AG08396 (cell line): Measurements from ENCODE around the gene CUL2.
"Not testable (repeated sequence)": the region's sequence is repeated elsewhere in the genome, so short reads cannot be mapped to it uniquely, and the experiment has no call there.

Experiments used
- DNase-seq: peaks from one replicate; pipeline ENCODE4 v3.0.0; 2012; ENCODE audit warnings: low spot score, mixed read lengths

The CUL2 gene

DNA sequence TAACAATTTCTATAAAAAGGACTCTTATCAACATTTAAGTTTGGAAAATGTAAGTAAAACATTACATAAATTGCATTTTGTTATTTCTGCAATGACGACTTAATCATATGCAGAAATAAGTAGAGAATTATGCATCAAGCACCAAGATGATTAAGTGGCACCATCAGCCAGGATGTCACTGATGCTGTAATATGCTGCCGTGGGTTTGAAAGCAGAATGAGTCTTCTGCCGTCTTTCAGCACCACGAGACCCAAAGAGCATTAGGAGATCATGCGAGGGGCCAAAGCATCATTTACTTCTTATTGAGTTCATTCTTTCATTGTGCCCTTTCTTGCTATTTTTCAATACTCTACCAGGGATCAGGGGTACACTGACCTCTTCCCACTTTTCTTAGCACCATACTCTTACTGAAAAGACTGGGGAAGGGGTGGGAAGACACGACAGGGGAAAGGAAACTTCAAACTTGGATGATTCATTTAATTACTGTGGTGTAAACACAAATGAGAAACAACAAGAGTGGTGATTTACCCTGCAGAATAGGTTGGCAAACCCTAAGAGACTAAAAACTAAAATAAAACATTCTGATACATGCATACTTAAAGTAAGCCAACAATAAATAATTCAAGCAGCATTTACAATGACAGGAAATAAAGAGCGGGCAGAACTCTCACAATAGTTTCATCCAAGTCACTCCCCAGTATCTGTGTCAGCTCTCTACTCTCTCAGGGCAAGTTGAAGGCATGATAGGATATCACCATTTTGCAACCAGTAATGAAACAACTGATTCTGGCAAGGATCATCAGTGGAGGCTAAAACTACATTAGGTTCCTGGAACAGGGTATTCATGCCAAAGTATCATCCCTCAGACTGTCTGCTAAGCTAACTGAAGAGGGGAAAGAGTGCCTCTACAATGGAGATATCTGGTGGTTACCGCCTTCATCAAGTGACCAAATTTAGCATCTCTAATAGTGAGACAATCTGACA is 70.8 kb downstream of the CUL2 start:
- no peak for DNase-seq

GRCh38 chr10:35017608-35018007 is 72.5 kb downstream of the CUL2 start:
- no peak for DNase-seq

- no peak for DNase-seq
Measured at GRCh38 chr10:35015843-35016408, 74.2 kb downstream of the CUL2 start.

DNA sequence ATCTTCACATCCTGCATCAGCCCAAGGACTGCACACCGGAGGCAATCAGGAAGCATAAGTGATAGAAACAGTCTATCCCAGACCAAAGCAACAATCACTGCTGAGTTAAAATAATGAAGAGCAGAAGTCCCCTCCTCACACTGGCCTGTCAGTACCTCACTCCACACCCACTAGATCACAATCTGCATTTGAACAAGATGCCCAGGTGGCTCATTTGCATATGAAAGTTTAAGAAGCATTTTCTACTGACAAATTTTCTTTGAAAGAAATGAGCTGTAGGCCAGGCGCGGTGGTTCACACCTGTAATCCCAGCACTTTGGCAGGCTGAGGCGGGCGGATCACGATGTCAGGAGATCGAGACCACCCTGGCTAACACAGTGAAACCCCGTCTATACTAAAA is 77.4 kb downstream of the CUL2 start:
- DNase-seq = no peak

GRCh38 chr10:35011771-35012191 is 78.4 kb downstream of the CUL2 start:
- DNase-seq = no peak

DNA sequence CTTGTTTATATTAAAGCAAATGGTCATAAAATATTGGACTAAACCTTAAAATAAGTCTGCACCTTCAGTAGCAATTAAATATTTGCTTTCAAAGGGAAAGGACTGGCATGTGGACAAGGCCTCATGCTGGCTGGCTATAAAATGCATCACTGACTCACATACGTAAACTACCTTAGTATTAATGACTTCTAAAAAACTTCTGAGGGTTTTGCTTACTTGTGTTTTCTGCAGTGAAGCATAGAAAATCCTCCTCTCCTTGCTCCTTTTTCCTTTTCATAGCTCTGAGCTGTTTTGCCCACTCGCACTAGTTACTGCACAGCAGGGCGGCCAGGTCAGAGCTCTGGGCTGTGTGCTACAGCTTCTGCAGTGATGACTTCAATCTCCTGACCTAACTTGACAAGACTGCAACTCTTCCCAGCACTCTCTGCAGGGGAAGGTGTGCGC is 82.3 kb downstream of the CUL2 start:
- no peak for DNase-seq

DNA sequence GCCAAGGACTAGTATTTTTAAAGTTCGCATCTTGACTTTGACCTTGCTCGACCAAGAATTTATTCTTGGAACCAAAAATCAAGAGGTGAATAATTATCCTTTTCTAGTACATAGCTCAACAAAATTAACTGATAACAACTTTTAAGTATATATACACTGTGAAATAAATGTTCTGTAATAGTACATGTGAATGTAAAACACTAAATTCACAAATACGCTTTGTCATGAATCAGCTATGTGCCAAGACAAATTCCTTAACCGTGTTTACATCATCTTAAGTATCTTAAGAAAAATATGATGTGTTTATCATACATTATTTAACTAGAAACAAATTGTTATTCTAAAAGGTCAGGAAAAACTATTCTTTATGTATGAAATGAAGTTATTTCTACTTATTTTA is 83.3 kb downstream of the CUL2 start:
- DNase-seq = no peak

GRCh38 chr10:35005868-35006267 is 84.3 kb downstream of the CUL2 start:
- DNase-seq = peak; percentile 52

- DNase-seq = no peak
Measured at GRCh38 chr10:35004651-35005050, 85.5 kb downstream of the CUL2 start.

- no peak for DNase-seq
Measured at GRCh38 chr10:35003906-35004305, 86.2 kb downstream of the CUL2 start.

DNA sequence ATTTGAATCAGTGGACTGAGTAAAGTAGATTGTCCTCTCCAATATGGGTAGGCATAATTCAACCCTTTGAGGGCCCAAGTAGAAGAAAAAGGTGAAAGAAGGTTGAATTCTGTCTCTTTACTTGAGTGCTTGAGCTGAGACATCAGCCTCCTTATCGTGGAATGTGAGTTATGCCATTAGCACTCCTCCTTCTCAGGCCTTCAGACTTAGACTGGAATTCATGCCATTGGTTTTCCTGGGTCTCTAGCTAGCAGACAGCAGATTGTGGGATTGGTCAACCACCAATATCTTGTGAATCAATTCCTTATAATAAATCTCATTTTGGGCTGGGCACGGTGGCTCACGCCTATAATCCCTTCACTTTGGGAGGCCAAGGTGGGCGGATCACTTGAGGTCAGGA is 89.2 kb downstream of the CUL2 start:
- no peak for DNase-seq

GRCh38 chr10:34999532-34999931 is 90.6 kb downstream of the CUL2 start:
- no peak for DNase-seq

GRCh38 chr10:34998940-34999339 is 91.2 kb downstream of the CUL2 start:
- DNase-seq = no peak

- no peak for DNase-seq
Measured at GRCh38 chr10:34996843-34997242, 93.3 kb downstream of the CUL2 start.

- DNase-seq = no peak
Measured at GRCh38 chr10:34995925-34996324, 94.2 kb downstream of the CUL2 start.

DNA sequence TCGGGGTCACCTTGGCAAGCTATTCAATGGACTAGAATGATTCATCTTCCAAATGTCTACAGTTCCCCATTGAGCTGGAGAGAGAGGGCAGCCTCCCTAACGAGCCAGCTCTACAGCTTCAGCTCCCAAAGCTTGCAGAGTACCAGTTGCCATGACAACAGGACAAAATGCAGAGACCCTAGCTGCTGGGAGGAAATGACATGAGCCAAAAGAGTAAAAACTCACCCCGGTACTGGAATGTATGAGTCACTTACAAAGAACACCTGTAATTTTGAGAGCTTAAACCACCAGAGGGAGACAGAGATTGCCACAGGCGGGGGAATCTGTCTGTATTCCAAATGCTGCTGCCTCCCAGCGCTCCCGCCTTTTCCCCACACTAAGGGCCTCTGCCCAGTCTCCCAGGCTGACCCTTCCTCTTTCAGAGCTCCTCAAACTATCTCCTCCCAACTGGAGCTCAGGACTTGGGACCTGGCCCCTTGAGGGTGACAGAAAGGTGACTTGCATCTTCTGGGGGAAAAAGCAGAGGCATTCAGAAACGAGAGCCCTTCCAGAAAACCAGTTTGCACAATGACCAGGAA is 95.5 kb downstream of the CUL2 start:
- peak; percentile 53 for DNase-seq

DNA sequence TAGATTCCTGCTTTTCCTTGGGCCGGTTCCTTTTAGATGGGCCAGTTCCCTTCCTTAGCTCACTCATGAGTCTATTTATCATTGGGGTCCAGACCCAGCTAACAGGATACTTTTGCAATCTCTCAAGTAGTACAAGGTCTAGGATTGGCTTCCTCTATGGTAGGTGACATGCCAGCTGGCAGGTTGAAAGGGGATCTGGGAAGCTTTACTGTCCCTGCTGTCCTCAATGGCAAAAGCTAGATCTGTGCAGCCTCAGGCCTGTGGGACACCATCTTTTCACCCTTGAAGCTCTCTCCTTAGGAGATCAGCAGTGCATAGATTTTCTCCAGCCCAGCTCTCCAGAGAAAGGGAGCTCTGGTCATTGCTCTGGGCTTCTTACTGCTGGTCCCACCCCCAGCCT is 96.4 kb downstream of the CUL2 start:
- DNase-seq = no peak

GRCh38 chr10:34991117-34991516 is 99.0 kb downstream of the CUL2 start:
- DNase-seq = not testable (repeated sequence)

DNA sequence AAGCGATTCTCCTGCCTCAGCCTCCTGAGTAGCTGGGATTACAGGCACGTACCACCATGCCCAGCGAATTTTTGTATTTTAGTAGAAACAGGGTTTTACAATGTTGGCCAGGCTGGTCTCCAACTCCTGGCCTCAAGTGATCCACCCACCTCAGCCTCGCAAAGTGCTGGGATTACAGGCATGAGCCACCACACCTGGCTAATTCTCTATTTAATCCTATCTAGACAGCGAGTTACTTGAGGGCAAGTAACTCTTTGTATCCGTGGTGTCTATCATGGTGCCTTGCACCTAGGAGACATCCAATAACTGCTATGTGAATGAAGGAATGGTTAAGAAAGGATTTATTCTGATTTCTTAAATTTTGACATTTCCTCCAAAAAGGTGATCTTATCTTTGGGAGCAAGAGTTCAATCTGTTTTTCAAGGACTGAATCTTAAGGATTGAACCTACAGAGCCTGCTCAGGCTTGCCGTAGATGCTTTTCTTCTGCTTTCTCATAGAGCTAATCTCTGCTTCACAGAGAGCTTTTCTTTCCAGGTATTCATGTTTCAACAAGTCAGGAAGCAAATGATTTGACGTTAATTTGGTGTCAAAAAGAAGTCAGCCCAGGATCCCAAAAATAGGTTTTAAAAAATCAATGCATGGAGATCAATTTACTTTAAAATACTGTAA is 101.6 kb downstream of the CUL2 start:
- no peak for DNase-seq

DNA sequence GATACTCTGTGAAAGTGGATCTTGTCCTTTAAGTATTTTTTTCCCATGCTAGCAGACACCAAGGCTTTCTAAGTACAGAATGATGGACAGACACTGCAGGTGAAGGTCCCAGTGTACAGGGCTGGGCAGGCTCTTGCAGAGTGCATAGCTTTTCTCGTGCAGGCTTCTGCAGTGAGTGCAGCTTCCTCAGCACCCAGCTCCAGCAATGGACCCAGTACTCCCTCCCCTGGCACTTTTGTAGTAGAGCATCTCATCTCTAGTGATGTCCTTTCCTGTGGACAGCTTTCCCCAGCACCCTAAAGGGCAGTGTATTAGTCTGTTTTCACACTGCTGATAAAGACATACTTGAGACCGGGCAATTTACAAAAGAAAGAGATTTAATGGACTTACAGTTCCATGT is 104.3 kb downstream of the CUL2 start:
- DNase-seq = peak; percentile 36

DNA sequence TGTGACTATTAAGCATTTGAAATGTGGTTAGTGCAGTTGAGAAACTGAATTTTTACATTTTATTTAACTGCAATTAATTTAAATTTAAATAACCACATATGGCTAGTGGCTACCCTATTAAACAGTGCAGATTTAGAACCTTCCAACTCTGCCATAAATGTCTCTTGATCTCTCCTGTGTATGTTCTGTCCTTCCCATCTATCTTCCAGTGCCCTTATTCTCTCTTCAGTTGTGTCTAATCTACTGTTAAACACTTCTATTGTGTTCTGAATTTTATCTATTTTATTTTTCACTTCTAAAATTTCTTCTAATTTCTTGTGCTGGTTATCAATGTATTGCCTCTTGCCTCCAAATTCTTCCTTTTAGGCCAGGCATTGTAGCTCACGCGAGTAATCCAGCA is 105.0 kb downstream of the CUL2 start:
- DNase-seq = no peak

GRCh38 chr10:34981844-34982243 is 108.3 kb downstream of the CUL2 start:
- no peak for DNase-seq

DNA sequence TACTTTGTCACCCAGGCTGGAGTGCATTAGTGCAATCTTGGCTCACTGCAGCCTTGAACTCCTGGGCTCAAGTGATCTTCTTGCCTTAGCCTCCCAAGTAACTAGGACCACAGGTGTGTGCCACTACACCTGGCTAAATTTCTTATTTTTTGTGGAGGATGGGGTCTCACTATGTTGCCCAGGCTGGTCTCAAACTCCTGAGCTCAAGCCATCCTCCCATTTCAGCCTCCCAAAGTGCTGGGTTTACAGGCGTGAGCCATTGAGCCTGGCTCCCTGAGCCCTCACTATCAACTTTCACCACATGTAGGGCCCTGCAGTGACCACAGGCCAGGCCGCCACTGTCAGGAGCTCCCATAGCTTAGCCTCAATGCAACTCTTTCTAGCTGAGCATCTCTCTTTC is 110.2 kb downstream of the CUL2 start:
- no peak for DNase-seq
